ENCODE data around the gene MAP1LC3A. TPM values are rescaled to one million over a fixed set of nuclear protein-coding genes. Genes with fewer than 3 reads are reported as not detected.

Gene MAP1LC3A
- total RNA-seq, 1 experiment from 2014 or later: 25.9 TPM

DNA sequence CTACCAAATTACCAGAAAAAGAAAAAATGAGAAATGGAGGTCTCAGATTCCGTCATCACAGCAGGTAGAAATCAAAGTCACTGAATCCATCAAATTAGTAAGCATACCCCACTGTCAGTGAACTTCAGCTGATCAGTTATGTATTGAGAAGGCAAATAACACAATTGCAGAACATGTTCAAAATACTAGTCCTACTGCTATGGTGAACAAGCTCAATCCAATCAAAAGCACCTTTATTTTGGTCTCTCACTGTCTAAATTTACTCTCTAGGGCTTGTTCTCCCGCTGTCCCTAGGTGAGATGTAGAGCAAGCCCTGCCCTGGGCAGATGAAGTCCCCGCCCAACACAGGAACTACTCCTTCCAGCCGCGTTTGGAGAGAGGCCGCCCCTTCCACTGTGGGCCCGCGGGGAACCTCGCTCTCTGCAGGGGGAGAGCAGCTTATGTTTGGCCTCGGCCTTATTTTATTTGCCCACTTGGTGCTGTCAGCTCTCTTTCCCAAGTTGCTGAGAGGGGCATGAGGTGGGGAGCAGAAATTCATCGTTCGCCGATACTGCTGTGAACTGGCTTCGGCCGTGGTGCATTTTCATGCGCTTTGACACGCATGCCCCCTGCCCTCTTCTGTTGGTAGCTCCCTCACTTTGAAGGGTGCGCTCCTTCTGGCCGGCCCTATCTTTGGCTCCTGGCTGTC is 14.3 kb upstream of the MAP1LC3A start:
- H3K27ac Mint-ChIP-seq: no peak overlapping the region
- no peak overlapping the region for H3K9ac ChIP-seq (ENCODE audit: extremely low read depth, insufficient read length, low read length)
- peak overlapping the region; percentile 31 to 43; a peak in 3 of 5 replicates for H3K4me3 Mint-ChIP-seq
- no peaks in the 10 kb centered on the region for H3K79me1 ChIP-seq (ENCODE audit: insufficient read depth, low read depth, low read length, poor library complexity, severe bottlenecking)
- no peak overlapping the region for H3K4ac ChIP-seq (ENCODE audit: low read depth, low read length)
- H3K79me2 ChIP-seq (ENCODE audit: insufficient read depth, low read length): no peaks in the 10 kb centered on the region
- no peak overlapping the region for H4K8ac ChIP-seq (replicated peaks; ENCODE audit: insufficient read length, low read depth, low read length)
- no peak overlapping the region for H2BK12ac ChIP-seq (ENCODE audit: insufficient read length, low read depth, low read length)
- no peak overlapping the region for H3K18ac ChIP-seq (ENCODE audit: insufficient read length, low read depth, low read length)
- H2AK5ac ChIP-seq (ENCODE audit: insufficient read length, low read length): no peak overlapping the region
- no peak overlapping the region for H2AFZ ChIP-seq (ENCODE audit: low read length)
- peaks cover 23 to 25% of the 10 kb centered on the region in 2 experiments for H3K4me1 Mint-ChIP-seq
- TF ChIP-seq, protein P1, sequence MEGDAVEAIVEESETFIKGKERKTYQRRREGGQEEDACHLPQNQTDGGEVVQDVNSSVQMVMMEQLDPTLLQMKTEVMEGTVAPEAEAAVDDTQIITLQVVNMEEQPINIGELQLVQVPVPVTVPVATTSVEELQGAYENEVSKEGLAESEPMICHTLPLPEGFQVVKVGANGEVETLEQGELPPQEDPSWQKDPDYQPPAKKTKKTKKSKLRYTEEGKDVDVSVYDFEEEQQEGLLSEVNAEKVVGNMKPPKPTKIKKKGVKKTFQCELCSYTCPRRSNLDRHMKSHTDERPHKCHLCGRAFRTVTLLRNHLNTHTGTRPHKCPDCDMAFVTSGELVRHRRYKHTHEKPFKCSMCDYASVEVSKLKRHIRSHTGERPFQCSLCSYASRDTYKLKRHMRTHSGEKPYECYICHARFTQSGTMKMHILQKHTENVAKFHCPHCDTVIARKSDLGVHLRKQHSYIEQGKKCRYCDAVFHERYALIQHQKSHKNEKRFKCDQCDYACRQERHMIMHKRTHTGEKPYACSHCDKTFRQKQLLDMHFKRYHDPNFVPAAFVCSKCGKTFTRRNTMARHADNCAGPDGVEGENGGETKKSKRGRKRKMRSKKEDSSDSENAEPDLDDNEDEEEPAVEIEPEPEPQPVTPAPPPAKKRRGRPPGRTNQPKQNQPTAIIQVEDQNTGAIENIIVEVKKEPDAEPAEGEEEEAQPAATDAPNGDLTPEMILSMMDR (conservative IDR thresholded peaks at IDR 0.05): peak; percentile 16; the same call in 2 of the 3 replicates
- H2BK20ac ChIP-seq (ENCODE audit: low read depth, low read length, poor library complexity, severe bottlenecking): no peak overlapping the region
- no peak overlapping the region for H2BK120ac ChIP-seq (ENCODE audit: low read depth, low read length, poor library complexity, severe bottlenecking)
- H3K27ac ChIP-seq (ENCODE audit: insufficient read length, low read depth, low read length): no peak overlapping the region
- no peaks in the 10 kb centered on the region for H4K20me1 ChIP-seq (ENCODE audit: control insufficient read depth, insufficient read depth, insufficient read length)
- H3K4me2 ChIP-seq (ENCODE audit: insufficient read depth, insufficient read length, low read length): no peak overlapping the region
- H3K9me3 ChIP-seq (ENCODE audit: control insufficient read depth, low read depth, low read length): no peaks in the 10 kb centered on the region
- no peak overlapping the region for H2BK15ac ChIP-seq (ENCODE audit: low read depth, low read length)
- peaks cover 3% of the 10 kb centered on the region for H3K23me2 ChIP-seq (ENCODE audit: insufficient read length, low read depth, low read length, poor library complexity, severe bottlenecking)
- H3K27me3 Mint-ChIP-seq (ENCODE audit: low read depth): peaks cover 13% of the 10 kb centered on the region
- no peaks in the 10 kb centered on the region for H3K4me1 ChIP-seq (ENCODE audit: insufficient read depth, low read length)
- H3K9me3 Mint-ChIP-seq: peaks cover 0 to 1% of the 10 kb centered on the region in 2 experiments; a peak in 1 of 5 replicates
- no peak overlapping the region for H3K23ac ChIP-seq (ENCODE audit: insufficient read length, low read depth, low read length)
- H4K91ac ChIP-seq (ENCODE audit: insufficient read length, low read depth, low read length): no peak overlapping the region
- no peak overlapping the region for H2BK5ac ChIP-seq (ENCODE audit: insufficient read length, low read length)
- H3T11ph ChIP-seq (ENCODE audit: low read length): no peak overlapping the region
- WGBS (ENCODE audit: extremely low coverage, insufficient read length, low lambda C conversion rate): no CpG with 5 or more reads among the region's 19 CpGs
- no peak overlapping the region for H3K14ac ChIP-seq (ENCODE audit: insufficient read depth, low read length)
- no peaks in the 10 kb centered on the region; the same call in 1 of the 2 replicates for H3K27me3 ChIP-seq (ENCODE audit: insufficient read depth, low read length)
- no peak overlapping the region for H4K5ac ChIP-seq (ENCODE audit: insufficient read length, low read depth, low read length)
- DNase-seq: peak; percentile 52
- H3K36me3 Mint-ChIP-seq (ENCODE audit: insufficient read depth in 1 of 3, low read depth in 3 of 3): peaks cover 9 to 24% (median 18%) of the 10 kb centered on the region in 3 experiments; a peak in 6 of 7 replicates
- H3K56ac ChIP-seq (ENCODE audit: insufficient read length, low read depth, low read length): no peak overlapping the region
